ENCODE data around the gene CRISP3. TPM values are rescaled to one million over a fixed set of nuclear protein-coding genes. Genes with fewer than 3 reads are reported as not detected.

The CRISP3 gene, protein sequence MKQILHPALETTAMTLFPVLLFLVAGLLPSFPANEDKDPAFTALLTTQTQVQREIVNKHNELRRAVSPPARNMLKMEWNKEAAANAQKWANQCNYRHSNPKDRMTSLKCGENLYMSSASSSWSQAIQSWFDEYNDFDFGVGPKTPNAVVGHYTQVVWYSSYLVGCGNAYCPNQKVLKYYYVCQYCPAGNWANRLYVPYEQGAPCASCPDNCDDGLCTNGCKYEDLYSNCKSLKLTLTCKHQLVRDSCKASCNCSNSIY
- not detected for total RNA-seq

DNA sequence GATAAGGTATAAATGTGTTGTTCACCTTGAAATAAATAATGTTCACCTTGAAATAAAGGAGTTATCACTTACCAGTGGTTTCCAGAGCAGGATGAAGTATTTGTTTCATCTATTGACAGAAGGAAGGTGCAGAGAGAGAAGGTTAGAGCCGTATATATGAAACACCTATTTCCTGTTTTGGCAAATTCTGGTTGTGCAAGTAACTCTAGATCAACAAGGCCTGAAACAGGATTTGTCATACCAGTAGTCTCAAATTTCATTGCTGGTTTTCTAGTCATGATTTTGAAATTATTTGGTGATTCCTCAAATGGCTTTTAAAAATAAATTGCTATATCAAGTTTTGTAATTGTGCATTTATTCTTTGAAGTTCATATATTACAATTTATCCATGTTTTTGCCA is at the start of gene CRISP3:
TSS of gene CRISP3 (minus strand) at position 130 of the 400 bp plus-strand sequence. CDS start at position 109, 21 bp downstream.
- Mint-ChIP-seq H3K4me1 (no peaks in the 10 kb centered on the region), H3K9me3 (no peaks in the 10 kb centered on the region), H3K36me3 (ENCODE audit: low read depth) (no peaks in the 10 kb centered on the region), H3K27me3 (no peaks in the 10 kb centered on the region), H3K27ac (no peak within 1 kb of the TSS), H3K4me3 (no peak within 1 kb of the TSS)
- ChIA-PET POLR2A (no interaction called here), CTCF (no interaction called here)
- no peak for DNase-seq

DNA sequence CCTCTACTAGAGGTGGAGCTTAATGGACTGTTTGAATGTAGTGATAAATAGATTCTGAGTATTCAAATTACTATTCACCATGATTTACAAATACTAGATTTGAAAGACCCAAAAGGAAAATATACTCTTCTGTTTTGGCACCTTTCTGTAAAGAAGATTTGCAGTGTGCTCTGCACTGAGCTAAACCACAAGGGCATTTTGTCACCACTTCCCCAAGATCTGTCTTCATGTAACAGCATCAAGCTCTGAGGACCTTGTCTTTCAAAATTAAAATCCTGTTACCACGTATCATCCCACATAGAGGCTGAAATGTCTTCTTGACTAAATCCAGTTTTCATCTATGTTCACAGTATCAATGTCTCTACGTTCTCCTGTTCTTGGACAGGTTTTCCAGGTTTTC is 46.2 kb upstream of the CRISP3 start:
- Mint-ChIP-seq H3K4me3 (no peak overlapping the region), H3K4me1 (no peaks in the 10 kb centered on the region), H3K27ac (no peak overlapping the region), H3K36me3 (ENCODE audit: low read depth) (no peaks in the 10 kb centered on the region), H3K27me3 (no peaks in the 10 kb centered on the region), H3K9me3 (peaks cover 5% of the 10 kb centered on the region)
- ChIA-PET POLR2A (no interaction called here), CTCF (interaction anchor here (0.7 kb wide), 1 partner anchor 14 kb away, joined by 3 read pairs; no protein-coding TSS in a partner anchor)
- no peak for DNase-seq

DNA sequence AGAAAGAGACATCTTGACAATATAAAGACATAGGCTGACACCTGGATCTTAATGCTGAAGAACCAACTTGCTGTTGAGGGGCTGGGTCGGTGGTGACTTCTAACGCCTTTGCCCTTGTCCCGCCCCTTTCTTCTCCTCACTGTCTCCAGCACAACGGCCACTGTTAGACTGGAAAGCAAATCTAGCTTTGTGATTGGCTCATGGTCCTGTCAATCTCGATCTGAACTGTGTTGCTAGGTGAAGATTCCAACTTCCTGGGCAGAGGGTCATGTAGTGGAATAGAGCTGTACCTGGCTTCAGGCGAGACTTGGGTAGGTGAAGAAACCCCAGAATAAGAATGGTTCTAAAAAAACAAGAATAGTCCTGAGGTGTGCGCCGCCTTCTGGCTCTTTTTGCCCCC is 43.0 kb upstream of the CRISP3 start, which contains the start of gene PGK2:
TSS of gene PGK2 (minus strand) at position 110 of the 400 bp plus-strand sequence. CDS start at position 12, 98 bp downstream.
- Mint-ChIP-seq H3K27ac (no peak within 1 kb of the TSS), H3K36me3 (ENCODE audit: low read depth) (no peaks in the 10 kb centered on the region), H3K27me3 (no peaks in the 10 kb centered on the region), H3K9me3 (peaks cover 3% of the 10 kb centered on the region), H3K4me3 (no peak within 1 kb of the TSS), H3K4me1 (no peaks in the 10 kb centered on the region)
- CTCF ChIA-PET = no interaction called here
- DNase-seq = no peak
- POLR2A ChIA-PET = no interaction called here

DNA sequence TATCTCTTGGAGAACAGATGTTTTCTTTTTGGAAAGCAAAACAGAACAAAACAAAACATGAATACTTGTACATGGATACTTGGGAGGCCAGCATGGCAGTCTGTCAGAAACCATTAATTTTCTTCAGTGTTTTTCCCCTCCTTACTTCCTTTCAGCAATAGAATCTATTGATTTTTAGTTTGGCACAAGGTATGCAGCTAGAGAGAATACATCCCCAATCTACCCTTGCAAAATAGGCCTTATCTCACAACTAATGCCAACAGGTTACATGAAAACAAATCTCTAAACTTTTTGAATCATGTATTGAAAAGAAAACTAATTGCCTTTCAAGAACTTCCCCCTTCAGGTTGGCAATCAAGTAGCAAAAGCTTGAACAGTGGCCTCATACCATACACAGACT is 40.1 kb upstream of the CRISP3 start:
- Mint-ChIP-seq H3K27me3 (no peaks in the 10 kb centered on the region), H3K36me3 (ENCODE audit: low read depth) (no peaks in the 10 kb centered on the region), H3K9me3 (peaks cover 3% of the 10 kb centered on the region), H3K4me3 (no peak overlapping the region), H3K27ac (no peak overlapping the region), H3K4me1 (no peaks in the 10 kb centered on the region)
- ChIA-PET POLR2A (no interaction called here), CTCF (no interaction called here)
- no peak for DNase-seq

DNA sequence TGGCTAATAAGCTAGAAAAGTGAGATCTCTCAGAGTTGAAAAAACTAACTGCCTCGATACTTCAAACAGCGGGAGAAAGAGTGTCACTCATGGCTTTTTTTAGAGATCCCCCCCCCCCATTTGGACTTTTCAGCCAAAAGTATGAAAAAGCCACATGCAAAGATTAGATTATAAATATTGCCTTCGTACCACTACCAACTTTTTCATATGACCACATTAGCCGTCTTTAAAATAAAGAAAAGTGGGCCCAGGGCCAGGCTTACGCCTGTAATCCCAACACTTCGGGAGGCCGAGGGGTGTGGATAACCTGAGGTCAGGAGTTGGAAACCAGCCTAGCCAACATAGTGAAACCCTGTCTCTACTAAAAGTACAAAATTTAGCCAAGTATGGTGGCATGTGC is 38.5 kb upstream of the CRISP3 start:
- no peak for DNase-seq
- no peaks in the 10 kb centered on the region for H3K4me1 Mint-ChIP-seq
- no peaks in the 10 kb centered on the region for H3K36me3 Mint-ChIP-seq (ENCODE audit: low read depth)
- CTCF ChIA-PET = no interaction called here
- H3K4me3 Mint-ChIP-seq = no peak overlapping the region
- no peaks in the 10 kb centered on the region for H3K27me3 Mint-ChIP-seq
- no peak overlapping the region for H3K27ac Mint-ChIP-seq
- POLR2A ChIA-PET = no interaction called here
- H3K9me3 Mint-ChIP-seq = peaks cover 2% of the 10 kb centered on the region

DNA sequence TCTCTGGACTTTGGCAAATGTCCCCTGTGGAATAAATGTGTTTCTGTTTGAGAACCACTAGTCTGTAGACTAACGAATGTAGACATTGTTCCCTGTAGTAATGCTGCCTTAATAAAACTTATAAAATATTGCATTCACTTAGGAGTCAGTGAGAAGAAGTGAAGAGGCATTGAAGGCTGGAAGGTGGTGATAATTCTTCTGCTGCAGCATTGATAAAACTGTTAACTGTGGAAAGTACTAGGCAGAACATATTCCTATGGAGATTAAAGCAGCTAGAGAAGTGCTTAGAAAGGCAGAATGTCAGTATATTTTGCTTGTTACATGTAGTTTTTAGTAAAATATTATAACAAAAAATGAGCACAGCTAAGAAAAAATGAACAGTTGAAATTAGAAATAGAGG is 38.1 kb upstream of the CRISP3 start:
- no peak for DNase-seq
- no peak overlapping the region for H3K4me3 Mint-ChIP-seq
- no peaks in the 10 kb centered on the region for H3K36me3 Mint-ChIP-seq (ENCODE audit: low read depth)
- no peaks in the 10 kb centered on the region for H3K9me3 Mint-ChIP-seq
- no peaks in the 10 kb centered on the region for H3K27me3 Mint-ChIP-seq
- H3K27ac Mint-ChIP-seq = no peak overlapping the region
- POLR2A ChIA-PET = no interaction called here
- CTCF ChIA-PET = no interaction called here
- H3K4me1 Mint-ChIP-seq = no peaks in the 10 kb centered on the region

- no peaks in the 10 kb centered on the region for H3K27me3 Mint-ChIP-seq
- no peaks in the 10 kb centered on the region for H3K4me1 Mint-ChIP-seq
- H3K27ac Mint-ChIP-seq = no peak overlapping the region
- no peak overlapping the region for H3K4me3 Mint-ChIP-seq
- no peak for DNase-seq
- H3K9me3 Mint-ChIP-seq = peaks cover 5% of the 10 kb centered on the region
- no peaks in the 10 kb centered on the region for H3K36me3 Mint-ChIP-seq (ENCODE audit: low read depth)
- ChIA-PET CTCF (interaction anchor here (1.2 kb wide), 1 partner anchor 14 kb away, joined by 3 read pairs; no protein-coding TSS in a partner anchor), POLR2A (no interaction called here)
Measured at GRCh38 chr6:49776444-49776843, 32.3 kb upstream of the CRISP3 start.

GRCh38 chr6:49775043-49775442 is 30.9 kb upstream of the CRISP3 start:
- peaks cover 5% of the 10 kb centered on the region for H3K9me3 Mint-ChIP-seq

GRCh38 chr6:49772285-49772684 is 28.1 kb upstream of the CRISP3 start:
- Mint-ChIP-seq H3K27ac (no peak overlapping the region), H3K4me3 (no peak overlapping the region), H3K27me3 (no peaks in the 10 kb centered on the region), H3K9me3 (peaks cover 5% of the 10 kb centered on the region), H3K4me1 (no peaks in the 10 kb centered on the region), H3K36me3 (ENCODE audit: low read depth) (no peaks in the 10 kb centered on the region)
- ChIA-PET POLR2A (no interaction called here), CTCF (no interaction called here)
- DNase-seq = no peak

More at GRCh38 chr6:49775043-49775442, 30.9 kb upstream of the CRISP3 start:
- Mint-ChIP-seq H3K36me3 (ENCODE audit: low read depth) (no peaks in the 10 kb centered on the region), H3K4me3 (no peak overlapping the region), H3K27ac (no peak overlapping the region), H3K4me1 (no peaks in the 10 kb centered on the region), H3K27me3 (no peaks in the 10 kb centered on the region)
- POLR2A ChIA-PET = no interaction called here
- CTCF ChIA-PET = no interaction called here
- DNase-seq = no peak

GRCh38 chr6:49766762-49767161 is 22.6 kb upstream of the CRISP3 start:
- no peaks in the 10 kb centered on the region for H3K4me1 Mint-ChIP-seq
- POLR2A ChIA-PET = no interaction called here
- H3K36me3 Mint-ChIP-seq (ENCODE audit: low read depth) = no peaks in the 10 kb centered on the region
- no peaks in the 10 kb centered on the region for H3K9me3 Mint-ChIP-seq
- H3K27ac Mint-ChIP-seq = no peak overlapping the region
- CTCF ChIA-PET = interaction anchor here (0.6 kb wide), 1 partner anchor 338 kb away, joined by 3 read pairs; no protein-coding TSS in a partner anchor
- no peaks in the 10 kb centered on the region for H3K27me3 Mint-ChIP-seq
- H3K4me3 Mint-ChIP-seq = no peak overlapping the region
- no peak for DNase-seq

GRCh38 chr6:49764571-49765236 is 20.5 kb upstream of the CRISP3 start:
- no peaks in the 10 kb centered on the region for H3K4me1 Mint-ChIP-seq
- DNase-seq = no peak
- no peaks in the 10 kb centered on the region for H3K27me3 Mint-ChIP-seq
- ChIA-PET POLR2A (no interaction called here), CTCF (no interaction called here)
- H3K27ac Mint-ChIP-seq = no peak overlapping the region
- H3K36me3 Mint-ChIP-seq (ENCODE audit: low read depth) = no peaks in the 10 kb centered on the region
- no peak overlapping the region for H3K4me3 Mint-ChIP-seq
- H3K9me3 Mint-ChIP-seq = no peaks in the 10 kb centered on the region

GRCh38 chr6:49743429-49743828 is 759 bp downstream of the CRISP3 start:
- H3K9me3 Mint-ChIP-seq = no peaks in the 10 kb centered on the region
- H3K36me3 Mint-ChIP-seq (ENCODE audit: low read depth) = no peaks in the 10 kb centered on the region
- POLR2A ChIA-PET = no interaction called here
- no peak for DNase-seq
- H3K4me1 Mint-ChIP-seq = no peaks in the 10 kb centered on the region
- no peak overlapping the region for H3K27ac Mint-ChIP-seq
- CTCF ChIA-PET = no interaction called here
- no peak overlapping the region for H3K4me3 Mint-ChIP-seq
- H3K27me3 Mint-ChIP-seq = no peaks in the 10 kb centered on the region

DNA sequence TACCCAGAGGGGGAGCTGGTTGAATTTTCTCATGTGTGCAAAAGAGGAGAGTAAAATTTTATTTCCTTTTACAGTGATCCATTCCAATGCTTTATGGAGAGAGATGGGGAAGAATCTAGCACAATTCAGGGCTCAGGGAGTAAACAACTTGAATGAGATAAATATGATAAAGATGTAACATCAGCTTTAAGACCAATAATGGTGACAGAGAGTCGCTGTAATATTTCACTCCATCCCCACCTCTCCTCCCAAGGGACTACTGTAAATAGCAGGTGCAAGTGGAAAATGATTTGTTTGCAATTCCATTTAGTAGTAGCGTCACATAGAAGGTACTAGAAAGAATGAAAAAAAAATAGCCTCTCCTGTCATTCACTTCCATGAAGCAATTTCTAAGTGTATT is 4.8 kb downstream of the CRISP3 start:
- no peak overlapping the region for H3K4me3 Mint-ChIP-seq
- ChIA-PET POLR2A (no interaction called here), CTCF (no interaction called here)
- no peaks in the 10 kb centered on the region for H3K36me3 Mint-ChIP-seq (ENCODE audit: low read depth)
- H3K27me3 Mint-ChIP-seq = no peaks in the 10 kb centered on the region
- no peak for DNase-seq
- H3K4me1 Mint-ChIP-seq = no peaks in the 10 kb centered on the region
- no peaks in the 10 kb centered on the region for H3K9me3 Mint-ChIP-seq
- H3K27ac Mint-ChIP-seq = no peak overlapping the region

- Mint-ChIP-seq H3K9me3 (no peaks in the 10 kb centered on the region), H3K27ac (no peak overlapping the region), H3K4me3 (no peak overlapping the region), H3K4me1 (no peaks in the 10 kb centered on the region), H3K27me3 (no peaks in the 10 kb centered on the region), H3K36me3 (ENCODE audit: low read depth) (no peaks in the 10 kb centered on the region)
- POLR2A ChIA-PET = no interaction called here
- CTCF ChIA-PET = no interaction called here
- no peak for DNase-seq
Measured at GRCh38 chr6:49736017-49736508, 8.1 kb downstream of the CRISP3 start.

All from activated CD4-positive, alpha-beta T cell treated with anti-CD3 and anti-CD28 coated beads, Interleukin-2, amount 10 ng/mL, durations not matched to agents 7 days and 5 days (primary cell).